Measurements from ENCODE around the gene PLEKHA8. TPM values are rescaled to one million over a fixed set of nuclear protein-coding genes. Genes with fewer than 3 reads are reported as not detected.

Gene PLEKHA8
- total RNA-seq, 1 donor = 13.8 TPM

GRCh38 chr7:30178748-30179436 lies 150.7 kb downstream of the PLEKHA8 start:
- H3K79me2 ChIP-seq (ENCODE audit: insufficient read depth, low read length) = no peaks in the 10 kb centered on the region
- no peaks in the 10 kb centered on the region for H3K9me3 ChIP-seq (ENCODE audit: low read depth, low read length)
- H4K20me1 ChIP-seq (ENCODE audit: insufficient read depth, low read length) = no peaks in the 10 kb centered on the region
- no peak for TF ChIP-seq CTCF (IDR thresholded peaks at IDR 0.05; ENCODE audit: extremely low read depth, low read depth, low read length)
- no peak overlapping the region for H2AFZ ChIP-seq (ENCODE audit: low read length)
- DNase-seq (ENCODE audit: insufficient read length, low spot score, missing footprints) = no peak
- no peaks in the 10 kb centered on the region for H3K36me3 ChIP-seq (ENCODE audit: insufficient read depth, low read length)
- H3K4me2 ChIP-seq (ENCODE audit: insufficient read depth, low read length) = no peak overlapping the region
- H3K27ac ChIP-seq (ENCODE audit: low read depth, low read length) = no peak overlapping the region
- no peaks in the 10 kb centered on the region for H3K4me1 ChIP-seq (ENCODE audit: insufficient read depth, low read length)
- H3K4me3 ChIP-seq (ENCODE audit: insufficient read depth, low read length) = no peak overlapping the region
- no peaks in the 10 kb centered on the region for H3K27me3 ChIP-seq (ENCODE audit: insufficient read depth, low read length)

Small RNA genes within 50 kb of the gene (small RNA-seq; reads per million reads assigned to genes)
- gene RPS27P16 = not detected

Other genes starting within 250 kb of the PLEKHA8 start
- gene WIPF3, start 221.9 kb upstream of the PLEKHA8 start, total RNA-seq = under 0.01 TPM in 1 of 2 replicates, not detected in the other
- gene SCRN1, start 38.6 kb upstream of the PLEKHA8 start, total RNA-seq = 45.6 and 50.1 TPM in 2 replicates
- 40.9 and 44.2 TPM in 2 replicates for gene FKBP14, start 1.7 kb upstream of the PLEKHA8 start, total RNA-seq
- gene MTURN, start 106.6 kb downstream of the PLEKHA8 start, total RNA-seq = 31.1 and 32.1 TPM in 2 replicates

All from osteoblast (primary cell).